ENCODE measurements around the gene IL36G.

IL36G gene

DNA sequence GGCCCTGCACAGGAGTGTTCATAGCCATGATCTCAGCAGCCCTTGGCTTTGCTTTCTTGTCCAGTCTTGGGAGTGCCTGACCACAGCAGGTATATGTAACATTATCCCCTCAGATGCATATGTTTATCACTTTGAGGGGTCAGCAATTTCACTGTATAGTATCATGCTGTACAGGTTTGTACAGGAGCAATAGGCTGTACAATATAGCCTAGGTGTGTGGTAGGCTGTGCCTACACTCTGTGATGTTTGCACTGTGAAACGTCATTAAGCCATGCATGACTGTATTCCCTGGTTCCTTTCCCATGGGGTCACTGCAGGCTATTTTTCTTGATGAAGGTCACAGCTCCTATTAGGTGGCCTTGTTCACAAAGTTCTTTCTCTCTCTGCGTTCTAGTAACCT is 4.7 kb upstream of the IL36G start:
- no peak for DNase-seq

DNA sequence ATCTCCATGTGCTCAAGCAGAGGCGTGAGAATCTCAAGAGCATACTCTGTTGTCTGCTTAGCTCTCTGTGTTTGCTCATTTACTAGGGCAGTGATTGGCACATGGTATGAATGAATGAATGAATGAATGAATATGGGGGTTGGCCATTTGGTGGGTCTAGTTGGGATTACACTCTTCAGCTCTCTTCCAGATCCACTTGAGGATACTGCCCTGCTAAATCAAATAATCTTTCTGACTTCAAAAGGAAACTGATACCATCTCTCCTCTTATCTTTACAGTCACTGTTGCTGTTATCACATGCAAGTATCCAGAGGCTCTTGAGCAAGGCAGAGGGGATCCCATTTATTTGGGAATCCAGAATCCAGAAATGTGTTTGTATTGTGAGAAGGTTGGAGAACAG is 1.9 kb downstream of the IL36G start:
- DNase-seq, result no peak

DNA sequence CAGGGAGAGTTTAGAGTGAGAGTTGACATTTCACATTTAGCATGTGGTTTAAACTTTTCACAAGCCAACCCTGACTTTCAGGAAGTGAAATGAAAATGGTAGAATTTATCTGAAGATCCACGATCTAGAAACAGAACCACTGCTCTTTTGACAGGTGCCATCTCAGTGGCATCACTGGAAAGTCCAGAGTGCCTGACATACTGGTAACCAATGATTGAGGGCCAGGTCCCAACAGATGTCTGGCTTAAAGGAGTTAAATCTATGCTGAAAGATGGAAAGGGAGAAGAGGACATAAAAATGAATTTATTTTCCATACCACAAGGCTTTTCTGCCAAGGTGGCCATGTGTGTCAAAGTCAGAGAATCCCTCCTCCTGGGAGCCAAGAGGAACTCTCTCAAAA is 2.7 kb downstream of the IL36G start:
- no peak for DNase-seq

DNA sequence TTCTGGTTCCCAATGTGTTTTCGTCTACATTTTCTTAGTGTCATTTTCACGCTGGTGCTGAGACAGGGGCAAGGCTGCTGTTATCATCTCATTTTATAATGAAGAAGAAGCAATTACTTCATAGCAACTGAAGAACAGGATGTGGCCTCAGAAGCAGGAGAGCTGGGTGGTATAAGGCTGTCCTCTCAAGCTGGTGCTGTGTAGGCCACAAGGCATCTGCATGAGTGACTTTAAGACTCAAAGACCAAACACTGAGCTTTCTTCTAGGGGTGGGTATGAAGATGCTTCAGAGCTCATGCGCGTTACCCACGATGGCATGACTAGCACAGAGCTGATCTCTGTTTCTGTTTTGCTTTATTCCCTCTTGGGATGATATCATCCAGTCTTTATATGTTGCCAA is 7.3 kb downstream of the IL36G start:
- peak; percentile 19 for DNase-seq

GRCh38 chr2:112989611-112990010 is 11.8 kb downstream of the IL36G start:
- DNase-seq, result no peak

DNA sequence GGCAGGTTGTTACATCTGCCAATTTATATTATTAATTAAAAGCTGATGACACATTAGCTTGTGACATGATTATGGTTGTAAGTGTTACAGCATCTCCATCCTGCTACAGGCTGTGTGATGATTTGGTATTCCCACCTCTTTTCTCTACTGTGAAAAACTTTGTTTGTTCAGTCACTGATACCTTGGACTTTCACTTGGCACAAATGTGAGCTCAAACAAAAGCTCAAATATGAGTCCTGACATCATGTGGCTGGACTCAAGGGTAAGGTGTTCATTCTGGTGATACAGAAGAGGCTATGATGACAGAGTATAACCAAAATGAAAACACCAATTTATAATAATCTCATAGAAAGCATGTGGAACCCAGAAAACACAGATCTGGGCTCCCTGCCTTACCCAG is 16.0 kb downstream of the IL36G start:
- DNase-seq, result no peak

DNA sequence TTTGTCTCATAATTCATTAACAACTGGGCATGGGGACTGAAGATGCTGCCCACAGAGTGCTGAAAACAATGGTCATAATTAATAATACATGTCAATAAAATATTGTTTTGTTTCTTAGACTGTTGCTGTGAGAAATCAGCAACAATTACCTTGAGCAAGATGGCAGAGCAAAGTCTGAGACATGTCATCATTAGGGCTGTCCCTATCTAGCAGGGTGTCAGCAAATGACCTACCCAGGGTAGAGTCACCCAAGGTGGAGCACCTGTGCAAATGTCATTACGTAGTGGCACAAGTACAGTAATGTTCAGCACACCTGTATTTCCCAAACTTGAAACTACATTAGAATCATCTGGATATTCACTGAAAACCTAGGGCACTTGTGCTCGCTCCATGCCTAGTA is 16.8 kb downstream of the IL36G start:
- DNase-seq, result no peak

- no peak for DNase-seq
Observed at GRCh38 chr2:112995346-112995920, 17.6 kb downstream of the IL36G start.

DNA sequence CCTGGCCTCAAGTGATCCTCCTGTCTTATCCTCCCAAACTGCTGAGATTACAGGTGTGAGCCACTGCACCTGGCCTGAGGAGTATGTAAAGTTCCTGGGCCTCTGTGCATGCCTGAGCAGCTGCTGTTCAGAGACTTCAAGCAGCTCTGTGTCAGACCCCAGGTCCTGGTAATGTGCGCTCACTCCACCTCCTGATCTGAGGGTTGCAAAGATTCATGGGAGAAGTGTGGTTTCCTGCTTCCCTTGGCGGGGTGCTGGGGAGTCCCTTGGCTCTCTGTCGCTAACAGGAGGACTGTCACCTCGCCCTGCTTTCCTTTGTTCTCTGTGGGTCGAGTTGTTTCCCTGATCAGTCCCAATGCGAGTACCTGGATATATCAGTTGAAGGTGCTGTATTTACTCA is 18.8 kb downstream of the IL36G start:
- DNase-seq, result peak; percentile 78

- DNase-seq, result no peak
Observed at GRCh38 chr2:112997151-112997550, 19.3 kb downstream of the IL36G start.

DNA sequence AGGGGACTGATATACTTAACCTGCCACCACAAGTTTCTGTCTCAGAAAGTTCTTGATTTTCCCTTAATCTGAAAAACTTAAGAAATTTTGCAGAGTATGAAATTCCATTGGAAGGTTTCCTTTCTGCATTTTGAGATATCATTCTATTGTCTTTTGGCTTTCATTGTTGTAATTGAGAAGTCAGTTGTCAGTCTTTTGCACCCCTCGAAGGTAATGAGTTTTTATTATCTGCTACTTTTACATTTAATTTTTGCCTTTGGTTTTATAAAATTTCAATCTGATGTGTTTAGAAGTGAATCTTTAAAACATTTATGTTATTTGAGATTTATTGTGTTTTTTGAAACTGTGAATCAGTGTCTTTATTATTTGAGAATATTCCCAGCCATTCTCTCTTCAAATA is 22.6 kb downstream of the IL36G start:
- DNase-seq, result no peak

- DNase-seq, result no peak
Observed at GRCh38 chr2:113002677-113003076, 24.9 kb downstream of the IL36G start.

- no peak for DNase-seq
Observed at GRCh38 chr2:113005030-113005509, 27.3 kb downstream of the IL36G start, which contains the start of gene IL36A. IL36A (plus strand) TSS chr2:113005459; CDS start chr2:113005872, 413 bp downstream.

DNA sequence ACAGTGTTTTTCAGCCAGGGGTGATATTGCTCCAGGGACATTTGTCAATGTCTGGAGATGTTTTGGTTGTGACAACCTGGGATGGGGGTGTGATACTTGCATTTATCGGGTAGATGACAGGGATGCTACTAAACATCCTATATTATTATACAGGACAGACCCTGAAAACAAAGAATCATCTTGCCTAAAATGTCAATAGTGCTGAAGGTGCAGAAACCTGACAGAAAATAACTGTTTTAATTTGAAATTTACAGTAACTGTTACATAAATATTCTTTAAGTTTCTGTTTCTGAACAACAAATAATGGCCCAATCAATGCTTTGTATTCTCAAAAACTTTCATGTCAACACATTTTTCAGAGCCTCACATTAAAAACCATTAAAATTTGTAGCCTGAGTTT is 29.4 kb downstream of the IL36G start:
- DNase-seq, result no peak

DNA sequence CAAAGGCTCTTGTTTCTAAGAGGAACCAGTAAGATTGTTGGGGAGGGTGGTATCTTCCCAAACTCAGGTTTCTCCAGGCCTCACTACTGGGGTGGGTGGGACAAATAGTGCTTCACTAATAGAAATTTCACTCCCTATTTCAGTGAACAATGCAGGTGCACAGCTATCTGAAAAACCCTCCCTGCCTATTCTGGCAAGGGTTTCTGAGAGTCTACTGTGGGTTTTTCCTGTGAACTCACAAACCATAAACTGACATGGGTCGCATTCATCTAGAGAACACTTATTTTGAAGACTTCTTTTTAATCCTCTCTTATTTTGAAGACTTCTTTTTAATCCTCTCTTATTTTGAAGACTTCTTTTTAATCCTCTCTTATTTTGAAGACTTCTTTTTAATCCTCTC is 31.8 kb downstream of the IL36G start:
- no peak for DNase-seq

GRCh38 chr2:113010088-113010487 is 32.3 kb downstream of the IL36G start:
- DNase-seq, result no peak

DNA sequence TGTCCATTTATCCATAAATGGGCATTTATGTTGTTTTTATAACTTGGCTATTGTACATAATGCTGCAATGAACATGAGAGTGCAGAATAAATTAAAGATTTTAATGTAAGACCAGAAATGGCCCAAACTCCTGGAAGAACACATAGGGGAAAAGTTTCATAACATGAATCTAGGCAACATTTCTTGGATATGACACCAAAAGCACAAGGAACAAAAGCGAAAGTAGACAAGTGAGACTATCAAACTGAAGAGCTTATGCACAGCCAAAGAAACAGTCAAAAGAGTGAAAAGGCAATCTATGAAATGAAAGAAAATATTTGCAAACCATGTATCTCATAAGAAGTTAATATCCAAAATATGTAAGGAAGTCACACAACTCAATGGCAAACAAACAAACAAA is 33.3 kb downstream of the IL36G start:
- DNase-seq, result no peak

- DNase-seq, result no peak
Observed at GRCh38 chr2:113012436-113013335, 34.9 kb downstream of the IL36G start.

DNA sequence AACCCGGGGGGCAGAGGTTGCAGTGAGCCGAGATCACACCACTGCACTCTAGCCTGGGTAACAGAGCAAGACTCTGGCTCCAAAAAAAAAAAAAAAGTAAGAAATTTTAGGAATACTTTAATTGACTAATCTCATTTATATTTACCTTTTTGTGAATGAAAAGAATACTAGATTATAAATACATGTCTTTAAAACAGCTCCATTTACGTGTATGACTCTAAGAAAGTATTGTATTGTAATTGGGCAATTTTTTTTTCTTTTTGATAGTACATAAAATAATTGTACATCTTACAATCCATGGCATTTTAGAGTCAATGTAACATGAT is 35.5 kb downstream of the IL36G start:
- DNase-seq, result no peak

DNA sequence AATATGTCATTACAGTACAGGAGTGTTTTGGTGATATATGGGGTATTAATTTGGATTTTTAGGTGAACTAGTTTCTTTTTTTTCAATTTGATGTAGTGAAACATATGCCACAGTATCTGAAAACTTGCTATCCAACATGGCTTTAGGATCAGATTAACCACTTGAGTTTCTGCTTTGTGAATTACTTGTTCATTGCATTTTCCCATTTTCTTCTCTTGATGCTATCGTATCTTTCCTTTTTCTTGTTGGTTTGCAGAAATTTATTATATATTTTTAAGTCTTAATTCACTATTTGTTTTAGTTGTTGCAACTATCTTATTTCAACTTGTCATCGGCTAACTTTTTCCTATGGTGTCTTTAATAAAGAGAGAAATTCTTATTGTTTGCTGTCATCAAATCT is 36.3 kb downstream of the IL36G start:
- DNase-seq, result no peak

DNA sequence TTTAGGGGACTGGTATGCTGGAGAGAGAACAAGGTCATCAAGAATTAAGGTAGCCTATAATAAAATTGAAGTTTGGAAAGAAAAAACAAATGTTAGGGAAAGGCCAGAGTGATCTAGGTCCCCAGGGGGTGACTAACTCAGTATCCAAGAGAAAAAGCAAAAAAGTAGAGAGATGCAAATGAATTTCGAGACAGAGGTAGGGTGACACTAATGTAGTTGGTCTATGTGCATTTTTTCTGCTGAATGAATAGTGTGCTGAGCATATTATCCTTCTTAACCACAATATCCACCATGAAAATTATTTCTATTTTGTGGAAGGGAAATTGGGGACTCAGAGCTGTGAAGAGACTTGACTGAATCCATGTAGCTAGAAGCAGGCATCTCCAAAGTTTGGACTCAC is 37.2 kb downstream of the IL36G start:
- DNase-seq, result no peak

DNA sequence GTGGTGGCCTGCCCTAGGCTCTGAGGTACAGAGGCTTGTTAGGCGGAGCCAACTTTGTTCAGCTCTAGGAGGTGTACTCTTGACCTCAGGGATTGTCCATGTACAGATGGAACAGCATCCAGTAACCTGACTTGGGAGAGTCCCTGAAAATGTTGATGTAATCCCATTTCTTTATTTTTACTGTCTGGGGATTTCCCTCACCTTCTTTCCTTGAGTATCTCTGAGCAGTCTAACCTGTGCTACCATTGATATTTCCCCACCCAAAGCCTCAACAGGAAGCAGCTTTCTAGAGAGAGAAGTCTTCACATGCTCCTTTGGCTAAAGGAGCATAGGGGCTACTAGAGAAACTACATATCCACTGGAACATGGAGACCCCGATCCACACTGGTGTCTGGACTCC is 37.8 kb downstream of the IL36G start:
- DNase-seq, result no peak

- DNase-seq, result no peak
Observed at GRCh38 chr2:113018509-113018908, 40.7 kb downstream of the IL36G start.

- no peak for DNase-seq
Observed at GRCh38 chr2:113021312-113021711, 43.5 kb downstream of the IL36G start.

GRCh38 chr2:113024764-113025163 is 47.0 kb downstream of the IL36G start:
- no peak for DNase-seq

Measured in CD4-positive, alpha-beta T cell treated with Interleukin-15 for 1 hour (primary cell).